K562 (cell line): ENCODE measurements around the gene ARID5B.

Experiments
- ADNP ChIP-seq: fragments of 200-800 bp; sonication (Bioruptor generic); IDR thresholded peaks from 2 replicates; pipeline ENCODE4 v1.6.1; 2016; ENCODE audit warnings: missing genetic modification characterization, missing compliant biosample characterization
- CTCF ChIP-seq, 3 experiments: IDR thresholded peaks in 2 of 3; conservative IDR thresholded peaks in 1 of 3; 2 replicates each; pipeline ENCODE4 v1.5.1; 2011 to 2012; ENCODE audit warnings: low read length in 3 of 3, mild to moderate bottlenecking in 3 of 3, control low read depth in 2 of 3, improper control_type of control experiment in 1 of 3, inconsistent platforms in 1 of 3, low read depth in 1 of 3, mixed read lengths in 1 of 3, moderate library complexity in 1 of 3; ENCODE audit not compliant: insufficient read depth in 2 of 3
- LEF1 ChIP-seq: fragments of 450-650 bp; IDR thresholded peaks from 2 replicates; pipeline ENCODE4 v1.6.1; 2016; ENCODE audit warnings: mild to moderate bottlenecking
- NFXL1 ChIP-seq: fragments of 450-650 bp; formaldehyde crosslinking; IDR thresholded peaks from 2 replicates; pipeline ENCODE4 v1.4.0; 2021; ENCODE audit warnings: mild to moderate bottlenecking
- PHF8 ChIP-seq: fragments of 200-600 bp; sonication (generic); IDR thresholded peaks from 2 replicates; pipeline ENCODE4 v1.6.1; 2012; ENCODE audit warnings: mixed run types, mild to moderate bottlenecking, inconsistent platforms, low read length, moderate library complexity, borderline replicate concordance
- REST ChIP-seq, 2 experiments: fragments of 450-650 bp; formaldehyde crosslinking in 1 of 2; IDR thresholded peaks; 2 replicates each; pipeline versions ENCODE4 v1.4.0 to v1.6.1; 2014 to 2020; ENCODE audit warnings: mild to moderate bottlenecking in 2 of 2, borderline replicate concordance in 1 of 2, low read depth in 1 of 2
- ZBTB26 ChIP-seq: fragments of 450-650 bp; formaldehyde crosslinking; IDR thresholded peaks from 2 replicates; pipeline ENCODE4 v1.4.0; 2022; ENCODE audit warnings: missing genetic modification characterization
- ZBTB43 ChIP-seq: sonication (generic); formaldehyde crosslinking; IDR thresholded peaks from 2 replicates; pipeline ENCODE4 v1.8.0; 2023; ENCODE audit warnings: mild to moderate bottlenecking, missing genetic modification reagents
- ZC3H11A ChIP-seq: IDR thresholded peaks from 2 replicates; pipeline ENCODE4 v1.6.1; 2012; ENCODE audit warnings: low read depth, low read length, improper control_type of control experiment
- ZNF197 ChIP-seq: fragments of 200-800 bp; sonication (Bioruptor generic); IDR thresholded peaks from 2 replicates; pipeline ENCODE4 v1.6.1; 2016; ENCODE audit warnings: low read depth, missing genetic modification characterization, missing compliant biosample characterization
- ZNF384 ChIP-seq: IDR thresholded peaks from 2 replicates; pipeline ENCODE4 v1.6.1; 2012; ENCODE audit warnings: low read depth, low read length, improper control_type of control experiment
- ZNF507 ChIP-seq: conservative IDR thresholded peaks from 2 replicates; pipeline ENCODE4 v1.6.1; 2017; ENCODE audit warnings: missing genetic modification characterization, missing compliant biosample characterization

DNA sequence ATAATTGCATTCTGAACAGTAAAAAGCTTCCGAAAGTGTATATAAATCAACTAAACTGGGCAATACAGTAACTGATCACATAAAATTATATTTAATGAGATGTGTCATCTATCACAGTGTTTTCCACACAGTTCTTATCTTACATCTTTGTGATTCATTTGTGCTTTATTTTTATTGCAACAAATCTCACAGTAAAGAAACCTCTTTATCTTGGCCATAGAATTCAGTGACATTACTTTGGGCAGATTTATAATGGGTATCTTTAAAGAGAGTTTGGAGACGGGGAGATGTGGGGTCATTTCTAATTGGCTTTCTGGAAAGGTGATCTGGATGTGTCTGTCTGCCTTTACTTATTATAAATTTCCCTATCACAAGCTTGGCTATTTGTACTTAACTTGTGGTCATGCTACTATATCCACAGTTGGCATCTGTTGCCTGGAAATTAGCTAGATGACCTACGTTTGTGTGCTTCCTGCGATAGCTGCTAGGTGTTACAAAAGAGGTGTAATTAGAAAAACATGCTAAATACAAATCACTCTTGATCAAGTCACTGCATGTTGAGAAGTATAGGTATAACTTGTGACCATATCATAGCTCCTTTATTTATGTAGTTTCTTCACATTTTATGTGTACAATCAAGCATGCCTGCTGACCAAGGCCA lies 123.8 kb downstream of the ARID5B start:
- TF ChIP-seq ZC3H11A: no peak
- TF ChIP-seq CTCF (IDR thresholded peaks at IDR 0.05 in 2 of 3, conservative IDR thresholded peaks at IDR 0.05 in 1 of 3; ENCODE audit: insufficient read depth in 2 of 3, low read depth in 1 of 3, low read length in 3 of 3): no peak
- no peak for TF ChIP-seq LEF1
- TF ChIP-seq ZNF197 (CRISPR knock-in tag): no peak
- no peak for TF ChIP-seq ZNF384
- no peak for TF ChIP-seq PHF8
- TF ChIP-seq REST (IDR thresholded peaks at IDR 0.05; ENCODE audit: borderline replicate concordance): no peak
- TF ChIP-seq REST (CRISPR knock-in tag; IDR thresholded peaks at IDR 0.05; ENCODE audit: low read depth): no peak
- TF ChIP-seq ZNF507 (tag): no peak
- no peak for TF ChIP-seq ZBTB43 (CRISPR knock-in tag)
- TF ChIP-seq ZBTB26 (CRISPR knock-in tag): no peak
- no peak for TF ChIP-seq ADNP
- no peak for TF ChIP-seq NFXL1 (CRISPR knock-in tag)
